ENCODE data around the gene ZNF683. TPM values are rescaled to one million over a fixed set of nuclear protein-coding genes. Genes with fewer than 3 reads are reported as not detected.

Gene ZNF683
- total RNA-seq, 1 donor from 2014 or later, result not detected

DNA sequence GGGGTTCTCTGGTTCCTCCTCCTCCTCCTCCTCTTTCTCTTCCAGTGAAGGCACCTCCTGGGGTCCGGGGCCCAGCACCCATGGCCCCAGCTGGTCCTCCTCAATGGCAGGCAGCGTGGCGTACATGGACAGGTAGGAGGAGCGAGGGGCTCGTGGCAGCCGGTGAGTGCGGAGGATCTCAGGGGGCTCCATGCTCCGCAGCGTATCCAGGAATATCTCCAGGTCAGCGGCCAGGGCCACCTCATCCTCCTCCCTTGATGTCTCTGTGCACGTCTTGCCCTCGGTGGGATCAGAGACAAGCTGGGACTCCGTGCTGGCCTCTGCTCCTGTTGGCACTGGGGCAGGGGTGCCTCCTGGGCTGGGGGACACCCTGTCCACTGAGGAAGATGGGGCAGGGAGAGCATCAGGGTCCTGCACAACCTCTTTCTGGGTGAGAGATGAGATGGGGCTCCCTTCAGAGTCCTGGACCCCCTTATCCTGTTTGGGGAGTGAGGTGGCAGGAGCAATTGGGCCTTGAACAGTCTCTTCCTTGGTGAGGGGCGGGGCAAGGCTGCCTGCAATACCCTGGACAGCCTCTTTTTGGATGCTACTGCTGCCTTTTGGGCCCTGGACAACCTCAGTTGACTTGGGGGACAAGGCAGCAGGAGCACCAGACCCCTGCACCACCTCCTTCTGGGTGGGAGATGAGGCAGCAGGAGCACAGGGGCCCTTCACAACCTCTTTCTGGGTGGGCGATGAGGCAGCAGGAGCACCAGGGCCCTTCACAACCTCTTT lies 28.2 kb downstream of the ZNF683 start:
- Mint-ChIP-seq H3K4me1 (no peaks in the 10 kb centered on the region), H3K36me3 (no peaks in the 10 kb centered on the region), H3K27me3 (ENCODE audit: low read depth) (no peaks in the 10 kb centered on the region), H3K4me3 (no peak overlapping the region), H3K27ac (no peak overlapping the region), H3K9me3 (no peaks in the 10 kb centered on the region)
- no peak for DNase-seq (ENCODE audit: low spot score in 2 of 2, unreplicated experiment in 2 of 2)
- TF ChIP-seq, protein P1, sequence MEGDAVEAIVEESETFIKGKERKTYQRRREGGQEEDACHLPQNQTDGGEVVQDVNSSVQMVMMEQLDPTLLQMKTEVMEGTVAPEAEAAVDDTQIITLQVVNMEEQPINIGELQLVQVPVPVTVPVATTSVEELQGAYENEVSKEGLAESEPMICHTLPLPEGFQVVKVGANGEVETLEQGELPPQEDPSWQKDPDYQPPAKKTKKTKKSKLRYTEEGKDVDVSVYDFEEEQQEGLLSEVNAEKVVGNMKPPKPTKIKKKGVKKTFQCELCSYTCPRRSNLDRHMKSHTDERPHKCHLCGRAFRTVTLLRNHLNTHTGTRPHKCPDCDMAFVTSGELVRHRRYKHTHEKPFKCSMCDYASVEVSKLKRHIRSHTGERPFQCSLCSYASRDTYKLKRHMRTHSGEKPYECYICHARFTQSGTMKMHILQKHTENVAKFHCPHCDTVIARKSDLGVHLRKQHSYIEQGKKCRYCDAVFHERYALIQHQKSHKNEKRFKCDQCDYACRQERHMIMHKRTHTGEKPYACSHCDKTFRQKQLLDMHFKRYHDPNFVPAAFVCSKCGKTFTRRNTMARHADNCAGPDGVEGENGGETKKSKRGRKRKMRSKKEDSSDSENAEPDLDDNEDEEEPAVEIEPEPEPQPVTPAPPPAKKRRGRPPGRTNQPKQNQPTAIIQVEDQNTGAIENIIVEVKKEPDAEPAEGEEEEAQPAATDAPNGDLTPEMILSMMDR (IDR thresholded peaks at IDR 0.05; ENCODE audit: unreplicated experiment), result no peak

DNA sequence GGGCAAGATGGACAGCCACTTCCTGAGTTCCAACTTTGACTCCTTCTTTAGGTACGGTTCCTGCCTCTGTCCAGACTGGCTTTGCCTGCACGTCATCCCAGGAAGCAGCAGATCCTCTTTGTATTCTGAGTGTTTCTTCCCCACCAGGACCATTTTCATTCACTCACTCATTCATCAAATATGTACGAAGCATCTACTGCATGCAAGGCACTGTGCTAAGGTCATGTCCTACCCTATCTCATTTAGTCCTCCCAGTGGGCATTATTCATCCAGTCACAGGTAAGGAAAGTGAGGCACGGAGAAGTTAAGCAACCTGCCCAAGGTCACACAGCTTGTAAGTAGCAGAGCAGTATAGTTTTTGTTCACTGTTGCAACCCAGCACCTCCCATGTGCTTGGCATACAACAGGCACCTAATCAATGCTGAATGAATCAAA lies 32.5 kb downstream of the ZNF683 start:
- peaks cover 3% of the 10 kb centered on the region for H3K4me1 Mint-ChIP-seq
- no peaks in the 10 kb centered on the region for H3K36me3 Mint-ChIP-seq
- no peak for DNase-seq (ENCODE audit: low spot score in 2 of 2, unreplicated experiment in 2 of 2)
- TF ChIP-seq, protein P1 (IDR thresholded peaks at IDR 0.05; ENCODE audit: unreplicated experiment), result no peak
- H3K4me3 Mint-ChIP-seq, result no peak overlapping the region
- H3K27me3 Mint-ChIP-seq (ENCODE audit: low read depth), result peaks cover 11% of the 10 kb centered on the region
- no peaks in the 10 kb centered on the region for H3K9me3 Mint-ChIP-seq
- no peak overlapping the region for H3K27ac Mint-ChIP-seq

DNA sequence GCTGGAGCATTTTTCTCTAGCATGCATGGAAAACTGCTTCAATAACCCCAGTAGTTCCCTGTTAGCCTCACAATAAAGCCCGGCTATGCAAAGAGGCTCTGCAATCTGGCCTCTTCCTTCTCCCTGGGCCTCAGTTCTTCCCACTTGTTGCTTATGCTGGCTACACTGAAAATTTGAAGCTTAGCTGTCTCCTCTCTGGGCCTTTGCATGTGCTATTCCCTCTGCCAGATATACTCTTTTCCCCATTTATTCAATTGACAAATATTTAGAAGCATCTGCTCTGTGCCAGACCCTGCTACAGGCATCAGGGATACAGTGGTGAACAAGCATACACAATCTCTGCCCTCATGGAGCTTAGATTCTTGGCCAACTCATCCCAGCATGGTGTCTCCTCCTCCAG lies 33.9 kb downstream of the ZNF683 start:
- H3K27ac Mint-ChIP-seq, result no peak overlapping the region
- peaks cover 17% of the 10 kb centered on the region for H3K27me3 Mint-ChIP-seq (ENCODE audit: low read depth)

DNA sequence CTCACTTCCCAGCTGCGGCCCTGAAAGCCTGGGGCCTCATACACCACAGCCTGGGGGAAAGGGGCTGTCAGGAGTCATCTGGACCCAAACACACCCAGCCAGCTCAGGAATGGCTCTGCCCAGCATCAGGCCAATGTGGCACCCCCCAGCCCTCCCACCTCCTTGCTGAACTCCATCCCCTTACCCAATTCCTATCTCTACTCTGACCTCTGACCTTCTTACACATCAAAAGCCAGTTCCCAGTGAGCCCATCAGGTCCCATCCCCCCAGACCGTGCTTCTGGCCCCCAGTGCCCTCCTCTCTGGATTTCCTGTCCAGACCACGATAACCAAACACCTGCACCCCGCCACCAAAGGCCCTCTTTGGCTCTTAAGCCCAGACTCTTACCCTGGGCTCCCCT lies 34.9 kb downstream of the ZNF683 start:
- H3K4me3 Mint-ChIP-seq, result peak overlapping the region; percentile 34
- no peak overlapping the region for H3K27ac Mint-ChIP-seq

More for the DNA sequence above, 33.9 kb downstream of the ZNF683 start:
- Mint-ChIP-seq H3K36me3 (no peaks in the 10 kb centered on the region), H3K4me3 (no peak overlapping the region), H3K9me3 (no peaks in the 10 kb centered on the region), H3K4me1 (peaks cover 6% of the 10 kb centered on the region)
- no peak for DNase-seq (ENCODE audit: low spot score in 2 of 2, unreplicated experiment in 2 of 2)
- TF ChIP-seq, protein P1 (IDR thresholded peaks at IDR 0.05; ENCODE audit: unreplicated experiment), result no peak

DNA sequence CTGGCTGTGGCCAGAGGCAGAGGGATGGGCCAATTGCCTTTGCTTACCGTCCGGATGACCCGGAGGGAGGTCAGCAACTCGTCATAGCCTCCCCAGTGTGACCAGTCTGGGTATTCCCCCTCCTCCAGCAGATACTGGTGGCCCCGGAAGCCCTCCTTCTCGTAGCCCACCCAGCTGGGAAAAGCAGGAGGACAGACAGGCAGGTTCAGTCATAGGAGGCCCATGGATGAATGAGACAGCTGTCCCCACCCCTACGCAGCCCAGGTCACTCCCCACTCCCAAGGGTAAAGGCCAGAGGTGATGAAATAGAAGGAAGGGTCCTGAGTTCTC lies 35.4 kb downstream of the ZNF683 start:
- Mint-ChIP-seq H3K27me3 (ENCODE audit: low read depth) (peaks cover 17% of the 10 kb centered on the region), H3K9me3 (no peaks in the 10 kb centered on the region), H3K4me1 (peaks cover 6% of the 10 kb centered on the region), H3K36me3 (no peaks in the 10 kb centered on the region), H3K27ac (no peak overlapping the region), H3K4me3 (peak overlapping the region; percentile 17)
- TF ChIP-seq, protein P1 (IDR thresholded peaks at IDR 0.05; ENCODE audit: unreplicated experiment), result no peak
- no peak for DNase-seq (ENCODE audit: low spot score in 2 of 2, unreplicated experiment in 2 of 2)

More for the DNA sequence above, 34.9 kb downstream of the ZNF683 start:
- Mint-ChIP-seq H3K9me3 (no peaks in the 10 kb centered on the region), H3K4me1 (peaks cover 6% of the 10 kb centered on the region), H3K36me3 (no peaks in the 10 kb centered on the region), H3K27me3 (ENCODE audit: low read depth) (peaks cover 17% of the 10 kb centered on the region)
- DNase-seq (ENCODE audit: low spot score in 2 of 2, unreplicated experiment in 2 of 2), result no peak
- TF ChIP-seq, protein P1 (IDR thresholded peaks at IDR 0.05; ENCODE audit: unreplicated experiment), result no peak

Data from mesothelial cell of epicardium (in vitro differentiated cells).